ENCODE data around the gene RIT1.

GRCh38 chr1:155892796-155893195, 18.4 kb downstream of the RIT1 start:
- no peak for TF ChIP-seq POLR2A (IDR thresholded peaks at IDR 0.05)
- TF ChIP-seq, protein P1, sequence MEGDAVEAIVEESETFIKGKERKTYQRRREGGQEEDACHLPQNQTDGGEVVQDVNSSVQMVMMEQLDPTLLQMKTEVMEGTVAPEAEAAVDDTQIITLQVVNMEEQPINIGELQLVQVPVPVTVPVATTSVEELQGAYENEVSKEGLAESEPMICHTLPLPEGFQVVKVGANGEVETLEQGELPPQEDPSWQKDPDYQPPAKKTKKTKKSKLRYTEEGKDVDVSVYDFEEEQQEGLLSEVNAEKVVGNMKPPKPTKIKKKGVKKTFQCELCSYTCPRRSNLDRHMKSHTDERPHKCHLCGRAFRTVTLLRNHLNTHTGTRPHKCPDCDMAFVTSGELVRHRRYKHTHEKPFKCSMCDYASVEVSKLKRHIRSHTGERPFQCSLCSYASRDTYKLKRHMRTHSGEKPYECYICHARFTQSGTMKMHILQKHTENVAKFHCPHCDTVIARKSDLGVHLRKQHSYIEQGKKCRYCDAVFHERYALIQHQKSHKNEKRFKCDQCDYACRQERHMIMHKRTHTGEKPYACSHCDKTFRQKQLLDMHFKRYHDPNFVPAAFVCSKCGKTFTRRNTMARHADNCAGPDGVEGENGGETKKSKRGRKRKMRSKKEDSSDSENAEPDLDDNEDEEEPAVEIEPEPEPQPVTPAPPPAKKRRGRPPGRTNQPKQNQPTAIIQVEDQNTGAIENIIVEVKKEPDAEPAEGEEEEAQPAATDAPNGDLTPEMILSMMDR (IDR thresholded peaks at IDR 0.05), result no peak
